ENCODE measurements around the gene CD58. TPM values are rescaled to one million over a fixed set of nuclear protein-coding genes. Genes with fewer than 3 reads are reported as not detected.

CD58 gene
- total RNA-seq, 1 experiment from 2014 or later, result 5.3 TPM

- Mint-ChIP-seq H3K9me3 (peaks cover 7% of the 10 kb centered on the region; the same call in 1 of the 2 replicates), H3K36me3 (no peaks in the 10 kb centered on the region), H3K4me3 (no peak overlapping the region), H3K27ac (no peak overlapping the region), H3K4me1 (peaks cover 18% of the 10 kb centered on the region), H3K27me3 (ENCODE audit: low read depth) (no peaks in the 10 kb centered on the region)
- ATAC-seq, result no peak
- POLR2A ChIA-PET, result no interaction called here
- TF ChIP-seq IRF2 (CRISPR knock-in tag; IDR thresholded peaks at IDR 0.05; ENCODE audit: borderline replicate concordance, low read depth) (no peak), PRRX2 (CRISPR knock-in tag; IDR thresholded peaks at IDR 0.05) (no peak), ATF6 (CRISPR knock-in tag; IDR thresholded peaks at IDR 0.05) (no peak), AR (CRISPR knock-in tag; IDR thresholded peaks at IDR 0.05) (no peak), STAT6 (CRISPR knock-in tag; conservative IDR thresholded peaks at IDR 0.05; ENCODE audit: low read depth) (no peak), SOX15 (CRISPR knock-in tag; IDR thresholded peaks at IDR 0.05) (no peak), ZNF219 (CRISPR knock-in tag; IDR thresholded peaks at IDR 0.05; ENCODE audit: borderline replicate concordance) (no peak), ZNF317 (CRISPR knock-in tag; IDR thresholded peaks at IDR 0.05; ENCODE audit: borderline replicate concordance, low read depth) (no peak), GABPB1 (CRISPR knock-in tag; IDR thresholded peaks at IDR 0.05) (no peak)
- TF ChIP-seq, protein P1, sequence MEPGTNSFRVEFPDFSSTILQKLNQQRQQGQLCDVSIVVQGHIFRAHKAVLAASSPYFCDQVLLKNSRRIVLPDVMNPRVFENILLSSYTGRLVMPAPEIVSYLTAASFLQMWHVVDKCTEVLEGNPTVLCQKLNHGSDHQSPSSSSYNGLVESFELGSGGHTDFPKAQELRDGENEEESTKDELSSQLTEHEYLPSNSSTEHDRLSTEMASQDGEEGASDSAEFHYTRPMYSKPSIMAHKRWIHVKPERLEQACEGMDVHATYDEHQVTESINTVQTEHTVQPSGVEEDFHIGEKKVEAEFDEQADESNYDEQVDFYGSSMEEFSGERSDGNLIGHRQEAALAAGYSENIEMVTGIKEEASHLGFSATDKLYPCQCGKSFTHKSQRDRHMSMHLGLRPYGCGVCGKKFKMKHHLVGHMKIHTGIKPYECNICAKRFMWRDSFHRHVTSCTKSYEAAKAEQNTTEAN (CRISPR knock-in tag; IDR thresholded peaks at IDR 0.05), result no peak
- TF ChIP-seq, protein P2, sequence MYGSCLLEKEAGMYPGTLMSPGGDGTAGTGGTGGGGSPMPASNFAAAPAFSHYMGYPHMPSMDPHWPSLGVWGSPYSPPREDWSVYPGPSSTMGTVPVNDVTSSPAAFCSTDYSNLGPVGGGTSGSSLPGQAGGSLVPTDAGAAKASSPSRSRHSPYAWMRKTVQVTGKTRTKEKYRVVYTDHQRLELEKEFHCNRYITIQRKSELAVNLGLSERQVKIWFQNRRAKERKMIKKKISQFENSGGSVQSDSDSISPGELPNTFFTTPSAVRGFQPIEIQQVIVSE (CRISPR knock-in tag; IDR thresholded peaks at IDR 0.05; ENCODE audit: borderline replicate concordance), result no peak
- DNase-seq (ENCODE audit: low spot score), result no peak
- CTCF ChIA-PET, result interaction anchor here (0.9 to 3.6 kb wide), 3 partner anchors 8 to 338 kb away, joined by 3 to 16 read pairs (median 16); no protein-coding TSS in a partner anchor
Observed at GRCh38 chr1:116477429-116477828, 93.4 kb downstream of the CD58 start.

GRCh38 chr1:116476321-116476720, 94.5 kb downstream of the CD58 start:
- no peak for TF ChIP-seq JUN (CRISPR knock-in tag; IDR thresholded peaks at IDR 0.05)
- TF ChIP-seq, protein P3, sequence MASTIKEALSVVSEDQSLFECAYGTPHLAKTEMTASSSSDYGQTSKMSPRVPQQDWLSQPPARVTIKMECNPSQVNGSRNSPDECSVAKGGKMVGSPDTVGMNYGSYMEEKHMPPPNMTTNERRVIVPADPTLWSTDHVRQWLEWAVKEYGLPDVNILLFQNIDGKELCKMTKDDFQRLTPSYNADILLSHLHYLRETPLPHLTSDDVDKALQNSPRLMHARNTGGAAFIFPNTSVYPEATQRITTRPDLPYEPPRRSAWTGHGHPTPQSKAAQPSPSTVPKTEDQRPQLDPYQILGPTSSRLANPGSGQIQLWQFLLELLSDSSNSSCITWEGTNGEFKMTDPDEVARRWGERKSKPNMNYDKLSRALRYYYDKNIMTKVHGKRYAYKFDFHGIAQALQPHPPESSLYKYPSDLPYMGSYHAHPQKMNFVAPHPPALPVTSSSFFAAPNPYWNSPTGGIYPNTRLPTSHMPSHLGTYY (CRISPR knock-in tag; IDR thresholded peaks at IDR 0.05), result no peak
- TF ChIP-seq MXD4 (CRISPR knock-in tag; IDR thresholded peaks at IDR 0.05; ENCODE audit: borderline replicate concordance), result no peak
- no peak for TF ChIP-seq ETV6 (CRISPR knock-in tag; IDR thresholded peaks at IDR 0.05)
- no peak for TF ChIP-seq HMGA2 (CRISPR knock-in tag; IDR thresholded peaks at IDR 0.05)
- no peak for TF ChIP-seq ZNF232 (CRISPR knock-in tag; IDR thresholded peaks at IDR 0.05)
- TF ChIP-seq, protein P1 (CRISPR knock-in tag; IDR thresholded peaks at IDR 0.05), result no peak
- TF ChIP-seq, protein P4, sequence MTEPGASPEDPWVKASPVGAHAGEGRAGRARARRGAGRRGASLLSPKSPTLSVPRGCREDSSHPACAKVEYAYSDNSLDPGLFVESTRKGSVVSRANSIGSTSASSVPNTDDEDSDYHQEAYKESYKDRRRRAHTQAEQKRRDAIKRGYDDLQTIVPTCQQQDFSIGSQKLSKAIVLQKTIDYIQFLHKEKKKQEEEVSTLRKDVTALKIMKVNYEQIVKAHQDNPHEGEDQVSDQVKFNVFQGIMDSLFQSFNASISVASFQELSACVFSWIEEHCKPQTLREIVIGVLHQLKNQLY (CRISPR knock-in tag; IDR thresholded peaks at IDR 0.05), result no peak
- TF ChIP-seq, protein P5, sequence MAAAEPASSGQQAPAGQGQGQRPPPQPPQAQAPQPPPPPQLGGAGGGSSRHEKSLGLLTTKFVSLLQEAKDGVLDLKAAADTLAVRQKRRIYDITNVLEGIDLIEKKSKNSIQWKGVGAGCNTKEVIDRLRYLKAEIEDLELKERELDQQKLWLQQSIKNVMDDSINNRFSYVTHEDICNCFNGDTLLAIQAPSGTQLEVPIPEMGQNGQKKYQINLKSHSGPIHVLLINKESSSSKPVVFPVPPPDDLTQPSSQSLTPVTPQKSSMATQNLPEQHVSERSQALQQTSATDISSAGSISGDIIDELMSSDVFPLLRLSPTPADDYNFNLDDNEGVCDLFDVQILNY (CRISPR knock-in tag; IDR thresholded peaks at IDR 0.05), result no peak
- H3K4me1 Mint-ChIP-seq, result peaks cover 28% of the 10 kb centered on the region
- no peaks in the 10 kb centered on the region for H3K27me3 Mint-ChIP-seq (ENCODE audit: low read depth)
- CTCF ChIA-PET, result interaction anchor here (0.9 to 3.6 kb wide), 2 partner anchors 9 to 23 kb away, joined by 3 to 16 read pairs; no protein-coding TSS in a partner anchor
- no peaks in the 10 kb centered on the region for H3K36me3 Mint-ChIP-seq
- H3K4me3 Mint-ChIP-seq, result no peak overlapping the region
- POLR2A ChIA-PET, result no interaction called here
- H3K9me3 Mint-ChIP-seq, result peaks cover 7% of the 10 kb centered on the region; the same call in 1 of the 2 replicates
- no peak overlapping the region for H3K27ac Mint-ChIP-seq
- DNase-seq (ENCODE audit: low spot score), result no peak
- no peak for ATAC-seq
